Fibroblast of lung (primary cell): ENCODE results near the gene FHAD1. TPM values are rescaled to one million over a fixed set of nuclear protein-coding genes. Genes with fewer than 3 reads are reported as not detected.

Source experiments
- DNase-seq, 2 donors: peaks; one replicate each; pipeline versions ENCODE4 v3.0.0 to v3.0.0-alpha.2; 2010; ENCODE audit warnings: low read depth in 2 of 2
- H2AFZ ChIP-seq: 2 replicates; pipeline ENCODE4 v1.5.1; 2012; ENCODE audit warnings: low read length, control low read depth, inconsistent platforms
- H3K27ac ChIP-seq: 2 replicates; pipeline ENCODE4 v1.5.1; 2011; ENCODE audit warnings: low read length, control low read depth; ENCODE audit not compliant: insufficient read depth
- H3K27me3 ChIP-seq: 2 replicates; pipeline ENCODE4 v1.5.1; 2011; ENCODE audit warnings: mild to moderate bottlenecking, low read length; ENCODE audit not compliant: control insufficient read depth, insufficient read depth
- H3K36me3 ChIP-seq: 2 replicates; pipeline ENCODE4 v1.5.1; 2011; ENCODE audit warnings: low read length; ENCODE audit not compliant: control insufficient read depth, insufficient read depth
- H3K4me1 ChIP-seq: 2 replicates; pipeline ENCODE4 v1.5.1; 2011; ENCODE audit warnings: low read length; ENCODE audit not compliant: control insufficient read depth, insufficient read depth; ENCODE audit errors: extremely low read depth
- H3K4me2 ChIP-seq: 2 replicates; pipeline ENCODE4 v1.5.1; 2011; ENCODE audit warnings: low read length, control low read depth; ENCODE audit not compliant: insufficient read depth; ENCODE audit errors: extremely low read depth
- H3K4me3 ChIP-seq, 4 experiments: fragments of 200-600 bp in 1 of 4; sonication (generic) in 1 of 4; replicated peaks in 1 of 4; 2 replicates each; pipeline ENCODE4 v1.5.1; 2011 to 2016; ENCODE audit warnings: low read length in 4 of 4, low read depth in 3 of 4, mild to moderate bottlenecking in 3 of 4, control low read depth in 2 of 4, inconsistent platforms in 1 of 4, mixed read lengths in 1 of 4; ENCODE audit not compliant: insufficient read depth in 1 of 4; ENCODE audit errors: control extremely low read depth in 1 of 4
- H3K79me2 ChIP-seq: 2 replicates; pipeline ENCODE4 v1.5.1; 2012; ENCODE audit warnings: mild to moderate bottlenecking, low read length, inconsistent platforms; ENCODE audit not compliant: control insufficient read depth, insufficient read depth
- H3K9ac ChIP-seq: 2 replicates; pipeline ENCODE4 v1.5.1; 2011; ENCODE audit warnings: mild to moderate bottlenecking, low read length, control low read depth; ENCODE audit not compliant: insufficient read depth
- H3K9me3 ChIP-seq: 2 replicates; pipeline ENCODE4 v1.5.1; 2012; ENCODE audit warnings: low read depth, low read length; ENCODE audit not compliant: control insufficient read depth, insufficient read depth
- H4K20me1 ChIP-seq: 2 replicates; pipeline ENCODE4 v1.5.1; 2011; ENCODE audit warnings: low read length; ENCODE audit not compliant: control insufficient read depth, insufficient read depth; ENCODE audit errors: extremely low read depth
- CTCF ChIP-seq, 2 donors: IDR thresholded peaks in 1 of 2; conservative IDR thresholded peaks in 1 of 2; 1 replicate in 1 of 2; 2 replicates in 1 of 2; pipeline ENCODE4 v1.5.1; 2011 to 2012; ENCODE audit warnings: low read length in 2 of 2, control low read depth in 1 of 2, inconsistent platforms in 1 of 2, low read depth in 1 of 2, mild to moderate bottlenecking in 1 of 2
- EZH2 ChIP-seq: IDR thresholded peaks from 2 replicates; pipeline ENCODE4 v1.5.1; 2012; ENCODE audit warnings: low read length, control low read depth, mild to moderate bottlenecking; ENCODE audit errors: missing control alignments
- polyA plus RNA-seq, 2 donors: library from polyadenylated mRNA; depleted of rRNA in 1 of 2; stranded (reverse) in 1 of 2; unstranded in 1 of 2; fragments of >200 nt; gene quantifications; 2 replicates each; pipeline ENCODE4 v1.2.1, GENCODE V29; 2011 to 2012; ENCODE audit warnings: missing spikeins in 1 of 2
- total RNA-seq: library from RNA; depleted of rRNA; stranded (reverse); fragments of >200 nt; gene quantifications from 2 replicates; pipeline ENCODE4 v1.2.1, GENCODE V29; 2014

Gene FHAD1
- total and polyA plus RNA-seq, 2 donors (not counting 1 experiment from before 2014, with no cell fraction given), result 0.09 to 0.66 TPM

GRCh38 chr1:15229707-15230131 lies 17.3 kb upstream of the FHAD1 start:
- Histone ChIP-seq H3K4me3 (no peak overlapping the region), H3K27me3 (no peaks in the 10 kb centered on the region), H3K9ac (no peak overlapping the region), H2AFZ (no peak overlapping the region), H3K4me1 (no peaks in the 10 kb centered on the region), H3K79me2 (no peaks in the 10 kb centered on the region), H4K20me1 (no peaks in the 10 kb centered on the region), H3K4me2 (no peak overlapping the region), H3K36me3 (no peaks in the 10 kb centered on the region), H3K27ac (no peak overlapping the region), H3K9me3 (no peaks in the 10 kb centered on the region)
- no peak for DNase-seq
- no peak for TF ChIP-seq CTCF (conservative IDR thresholded peaks at IDR 0.05 in 1 of 2, IDR thresholded peaks at IDR 0.05 in 1 of 2; ENCODE audit: low read depth in 1 of 2, low read length in 2 of 2)
- TF ChIP-seq EZH2, result no peak

- Histone ChIP-seq H3K27ac (no peak overlapping the region), H3K4me1 (no peaks in the 10 kb centered on the region), H3K9me3 (no peaks in the 10 kb centered on the region), H3K36me3 (no peaks in the 10 kb centered on the region), H3K9ac (no peak overlapping the region), H2AFZ (no peak overlapping the region), H4K20me1 (no peaks in the 10 kb centered on the region), H3K4me3 (no peak overlapping the region), H3K27me3 (no peaks in the 10 kb centered on the region), H3K79me2 (no peaks in the 10 kb centered on the region), H3K4me2 (no peak overlapping the region)
- TF ChIP-seq CTCF (conservative IDR thresholded peaks at IDR 0.05 in 1 of 2, IDR thresholded peaks at IDR 0.05 in 1 of 2; ENCODE audit: low read depth in 1 of 2, low read length in 2 of 2) (no peak), EZH2 (no peak)
- DNase-seq, result no peak
These were observed 15.3 kb upstream of the FHAD1 start for GRCh38 chr1:15231714-15232201.

GRCh38 chr1:15233689-15234088 lies 13.3 kb upstream of the FHAD1 start:
- Histone ChIP-seq H3K27me3 (no peaks in the 10 kb centered on the region), H3K36me3 (no peaks in the 10 kb centered on the region), H3K27ac (no peak overlapping the region), H3K4me1 (no peaks in the 10 kb centered on the region), H3K9ac (no peak overlapping the region), H3K4me2 (no peak overlapping the region), H3K9me3 (no peaks in the 10 kb centered on the region), H3K4me3 (no peak overlapping the region), H2AFZ (no peak overlapping the region), H3K79me2 (no peaks in the 10 kb centered on the region), H4K20me1 (no peaks in the 10 kb centered on the region)
- no peak for DNase-seq
- TF ChIP-seq EZH2 (no peak), CTCF (conservative IDR thresholded peaks at IDR 0.05 in 1 of 2, IDR thresholded peaks at IDR 0.05 in 1 of 2; ENCODE audit: low read depth in 1 of 2, low read length in 2 of 2) (no peak)
